ENCODE results near the gene CCDC175. TPM values are rescaled to one million over a fixed set of nuclear protein-coding genes. Genes with fewer than 3 reads are reported as not detected.

The CCDC175 gene
- total RNA-seq, 1 experiment from 2014 or later: not detected

- DNase-seq (ENCODE audit: low read depth, low spot score) (no peak), ATAC-seq (no peak)
- no peaks in the 10 kb centered on the region for H3K79me2 ChIP-seq (ENCODE audit: insufficient read depth, low read length)
- H3K9ac ChIP-seq (ENCODE audit: low read length): no peak overlapping the region
- no peaks in the 10 kb centered on the region for H3K9me2 ChIP-seq (ENCODE audit: insufficient read depth)
- no peaks in the 10 kb centered on the region for H3K9me3 ChIP-seq (ENCODE audit: control insufficient read depth in 1 of 2, insufficient read depth in 1 of 2, low read depth in 1 of 2, low read length in 2 of 2)
- intact Hi-C loops (cut with micrococcal nuclease): no loop called here
- CTCF ChIA-PET: no interaction called here
- H3K4me2 ChIP-seq (ENCODE audit: low read length): no peak overlapping the region
- TF ChIP-seq MAX (IDR thresholded peaks at IDR 0.05) (no peak), SP1 (IDR thresholded peaks at IDR 0.05; ENCODE audit: low read depth) (no peak), JUND (IDR thresholded peaks at IDR 0.05) (no peak), CTCF (IDR thresholded peaks at IDR 0.05 in 2 of 3, conservative IDR thresholded peaks at IDR 0.05 in 1 of 3; ENCODE audit: borderline replicate concordance in 1 of 3, insufficient read depth in 1 of 3, low read depth in 2 of 3, low read length in 2 of 3) (no peak)
- no peaks in the 10 kb centered on the region for H3K4me1 ChIP-seq (ENCODE audit: control insufficient read depth in 1 of 2, insufficient read depth in 2 of 2, low read length in 2 of 2)
- no peak overlapping the region for H3K4me3 ChIP-seq (replicated peaks in 1 of 2; ENCODE audit: low read depth in 1 of 2, low read length in 2 of 2)
- no peaks in the 10 kb centered on the region for H3K27me3 ChIP-seq (ENCODE audit: insufficient read depth, low read length)
- RAD21 ChIA-PET (ENCODE audit: low non-redundant PET in 1 of 2, low total read pairs in 2 of 2, uncharacterized antibody in 2 of 2, unreplicated experiment in 2 of 2): no interaction called here
- no TSS peak for BruUV-seq (replicated peaks)
- no peak overlapping the region for H3K27ac ChIP-seq (ENCODE audit: low read depth, low read length)
- peaks cover 2 to 27% of the 10 kb centered on the region in 2 experiments; a peak in 1 of 4 replicates for H3K36me3 ChIP-seq (ENCODE audit: control insufficient read depth in 1 of 2, insufficient read depth in 2 of 2, low read length in 2 of 2)
- H4K20me1 ChIP-seq (ENCODE audit: insufficient read depth): no peaks in the 10 kb centered on the region
- H2AFZ ChIP-seq (ENCODE audit: low read depth, low read length, poor library complexity, severe bottlenecking): no peak overlapping the region
- POLR2A ChIA-PET: no interaction called here
Observed at GRCh38 chr14:59460378-59460777, 116.2 kb downstream of the CCDC175 start.

- no peaks in the 10 kb centered on the region for H3K79me2 ChIP-seq (ENCODE audit: insufficient read depth, low read length)
- H4K20me1 ChIP-seq (ENCODE audit: insufficient read depth): no peaks in the 10 kb centered on the region
- CTCF ChIA-PET: no interaction called here
- H3K4me3 ChIP-seq (replicated peaks in 1 of 2; ENCODE audit: low read depth in 1 of 2, low read length in 2 of 2): no peak overlapping the region
- H3K4me2 ChIP-seq (ENCODE audit: low read length): no peak overlapping the region
- no peak overlapping the region for H3K9ac ChIP-seq (ENCODE audit: low read length)
- POLR2A ChIA-PET: no interaction called here
- H3K4me1 ChIP-seq (ENCODE audit: control insufficient read depth in 1 of 2, insufficient read depth in 2 of 2, low read length in 2 of 2): no peaks in the 10 kb centered on the region
- no peak overlapping the region for H3K27ac ChIP-seq (ENCODE audit: low read depth, low read length)
- H2AFZ ChIP-seq (ENCODE audit: low read depth, low read length, poor library complexity, severe bottlenecking): no peak overlapping the region
- H3K9me3 ChIP-seq (ENCODE audit: control insufficient read depth in 1 of 2, insufficient read depth in 1 of 2, low read depth in 1 of 2, low read length in 2 of 2): no peaks in the 10 kb centered on the region
- ATAC-seq (no peak), DNase-seq (ENCODE audit: low read depth, low spot score) (no peak)
- H3K36me3 ChIP-seq (ENCODE audit: control insufficient read depth in 1 of 2, insufficient read depth in 2 of 2, low read length in 2 of 2): peaks cover 2 to 27% of the 10 kb centered on the region in 2 experiments; a peak in 1 of 4 replicates
- H3K27me3 ChIP-seq (ENCODE audit: insufficient read depth, low read length): no peaks in the 10 kb centered on the region
- intact Hi-C loops (cut with micrococcal nuclease): no loop called here
- RAD21 ChIA-PET (ENCODE audit: low non-redundant PET in 1 of 2, low total read pairs in 2 of 2, uncharacterized antibody in 2 of 2, unreplicated experiment in 2 of 2): no interaction called here
- no TSS peak for BruUV-seq (replicated peaks)
- H3K9me2 ChIP-seq (ENCODE audit: insufficient read depth): no peaks in the 10 kb centered on the region
- TF ChIP-seq RAD21 (IDR thresholded peaks at IDR 0.05; ENCODE audit: low read depth) (no peak), POLR2A (IDR thresholded peaks at IDR 0.05; ENCODE audit: borderline replicate concordance, extremely low read depth, insufficient read depth, insufficient read length) (no peak), TCF7L2 (IDR thresholded peaks at IDR 0.05; ENCODE audit: borderline replicate concordance, extremely low read depth, insufficient read depth, insufficient read length) (no peak), SIN3A (IDR thresholded peaks at IDR 0.05; ENCODE audit: low read depth) (no peak), MAX (IDR thresholded peaks at IDR 0.05) (no peak), FOSL1 (IDR thresholded peaks at IDR 0.05; ENCODE audit: low read depth) (no peak), CEBPB (IDR thresholded peaks at IDR 0.05; ENCODE audit: low read depth) (no peak), ELF1 (IDR thresholded peaks at IDR 0.05; ENCODE audit: borderline replicate concordance, low read depth) (no peak), YY1 (IDR thresholded peaks at IDR 0.05; ENCODE audit: extremely low read depth, insufficient replicate concordance, low read depth, low read length) (no peak), CTCF (IDR thresholded peaks at IDR 0.05 in 2 of 3, conservative IDR thresholded peaks at IDR 0.05 in 1 of 3; ENCODE audit: borderline replicate concordance in 1 of 3, insufficient read depth in 1 of 3, low read depth in 2 of 3, low read length in 2 of 3) (no peak), CBX3 (IDR thresholded peaks at IDR 0.05; ENCODE audit: low read depth) (no peak), SRF (IDR thresholded peaks at IDR 0.05; ENCODE audit: low read depth) (no peak)
Observed at GRCh38 chr14:59458486-59458885, 118.1 kb downstream of the CCDC175 start.

Data from HCT116 (cell line).